GM12872 (cell line): ENCODE results near the gene KRTAP10-2.

ENCODE experiments used
- TF ChIP-seq, protein P1 (sequence below): IDR thresholded peaks from 3 replicates; pipeline ENCODE4 v1.5.1; 2011; ENCODE audit warnings: low read depth, mild to moderate bottlenecking, low read length, moderate library complexity; ENCODE audit not compliant: insufficient read depth

Gene KRTAP10-2

DNA sequence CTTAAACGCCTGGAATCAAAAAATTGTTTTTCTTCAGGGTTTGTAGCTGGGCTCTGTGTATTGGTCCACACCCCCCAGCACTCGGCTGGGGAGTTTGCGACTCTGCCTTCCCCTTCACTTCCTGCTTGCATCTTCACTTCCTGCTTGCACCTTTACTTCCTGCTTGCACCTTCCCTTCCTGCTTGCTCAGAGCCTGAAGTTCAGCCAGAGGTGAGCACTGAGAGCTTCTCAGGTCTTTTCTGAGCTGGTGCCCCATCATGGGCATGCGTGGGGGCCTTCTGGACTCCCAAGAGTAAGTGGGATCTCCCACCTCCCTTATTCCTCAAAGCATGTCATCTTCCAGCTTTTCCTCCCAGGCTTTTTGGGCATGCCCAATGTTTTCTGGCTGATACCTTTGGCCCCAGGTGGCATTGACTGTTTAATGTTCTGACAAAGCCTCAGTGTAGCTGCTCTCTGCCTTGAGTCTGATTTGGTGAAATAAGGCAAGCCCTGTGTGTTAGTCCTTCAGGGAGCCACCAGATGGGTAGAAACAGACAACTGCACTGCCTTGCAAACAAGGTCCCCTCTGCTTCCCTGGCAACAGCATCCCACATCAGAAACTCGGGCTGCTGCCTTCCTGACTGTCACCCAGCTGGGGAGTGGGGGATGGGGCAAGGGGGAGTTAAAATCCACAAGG, 3.5 kb downstream of the KRTAP10-2 start:
- TF ChIP-seq, protein P1, sequence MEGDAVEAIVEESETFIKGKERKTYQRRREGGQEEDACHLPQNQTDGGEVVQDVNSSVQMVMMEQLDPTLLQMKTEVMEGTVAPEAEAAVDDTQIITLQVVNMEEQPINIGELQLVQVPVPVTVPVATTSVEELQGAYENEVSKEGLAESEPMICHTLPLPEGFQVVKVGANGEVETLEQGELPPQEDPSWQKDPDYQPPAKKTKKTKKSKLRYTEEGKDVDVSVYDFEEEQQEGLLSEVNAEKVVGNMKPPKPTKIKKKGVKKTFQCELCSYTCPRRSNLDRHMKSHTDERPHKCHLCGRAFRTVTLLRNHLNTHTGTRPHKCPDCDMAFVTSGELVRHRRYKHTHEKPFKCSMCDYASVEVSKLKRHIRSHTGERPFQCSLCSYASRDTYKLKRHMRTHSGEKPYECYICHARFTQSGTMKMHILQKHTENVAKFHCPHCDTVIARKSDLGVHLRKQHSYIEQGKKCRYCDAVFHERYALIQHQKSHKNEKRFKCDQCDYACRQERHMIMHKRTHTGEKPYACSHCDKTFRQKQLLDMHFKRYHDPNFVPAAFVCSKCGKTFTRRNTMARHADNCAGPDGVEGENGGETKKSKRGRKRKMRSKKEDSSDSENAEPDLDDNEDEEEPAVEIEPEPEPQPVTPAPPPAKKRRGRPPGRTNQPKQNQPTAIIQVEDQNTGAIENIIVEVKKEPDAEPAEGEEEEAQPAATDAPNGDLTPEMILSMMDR = no peak

DNA sequence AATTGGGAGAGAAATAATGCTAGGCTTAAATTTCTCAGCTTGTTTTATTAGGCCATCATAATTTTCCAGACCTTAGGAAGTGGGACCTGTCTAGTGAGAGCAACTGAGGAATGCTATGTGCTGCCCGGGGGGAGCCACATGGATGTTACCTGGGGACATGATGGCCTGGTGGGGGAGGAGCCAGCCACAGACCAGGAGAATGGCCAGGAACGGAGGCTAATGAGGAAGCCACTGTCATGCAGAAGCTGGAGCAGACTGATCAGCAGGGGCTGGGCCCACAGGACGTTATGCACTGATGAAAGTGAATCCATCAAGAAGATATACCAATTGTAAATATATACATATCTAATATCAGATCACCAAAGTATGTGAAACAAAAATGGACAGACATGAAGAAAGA, 6.7 kb downstream of the KRTAP10-2 start:
- TF ChIP-seq, protein P1 = no peak

DNA sequence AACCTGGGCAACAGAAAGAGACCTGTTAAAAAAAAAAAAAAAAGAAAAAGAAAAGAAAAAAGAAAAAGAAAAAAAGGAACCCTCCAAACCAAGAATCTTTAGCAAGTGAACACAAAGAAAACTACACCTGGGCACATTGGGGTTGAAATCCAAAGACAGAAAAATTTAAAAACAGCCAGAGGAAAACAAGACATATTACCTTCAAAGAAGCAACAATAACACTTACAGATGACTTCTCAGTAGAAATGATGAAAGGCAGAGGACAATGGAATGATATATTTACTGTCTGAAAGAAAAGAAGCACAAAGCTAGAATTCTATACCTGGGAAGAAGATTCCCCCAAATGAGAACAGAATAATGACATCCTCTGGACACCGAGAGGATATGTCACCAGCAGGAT, 8.6 kb downstream of the KRTAP10-2 start:
- TF ChIP-seq, protein P1 = no peak

DNA sequence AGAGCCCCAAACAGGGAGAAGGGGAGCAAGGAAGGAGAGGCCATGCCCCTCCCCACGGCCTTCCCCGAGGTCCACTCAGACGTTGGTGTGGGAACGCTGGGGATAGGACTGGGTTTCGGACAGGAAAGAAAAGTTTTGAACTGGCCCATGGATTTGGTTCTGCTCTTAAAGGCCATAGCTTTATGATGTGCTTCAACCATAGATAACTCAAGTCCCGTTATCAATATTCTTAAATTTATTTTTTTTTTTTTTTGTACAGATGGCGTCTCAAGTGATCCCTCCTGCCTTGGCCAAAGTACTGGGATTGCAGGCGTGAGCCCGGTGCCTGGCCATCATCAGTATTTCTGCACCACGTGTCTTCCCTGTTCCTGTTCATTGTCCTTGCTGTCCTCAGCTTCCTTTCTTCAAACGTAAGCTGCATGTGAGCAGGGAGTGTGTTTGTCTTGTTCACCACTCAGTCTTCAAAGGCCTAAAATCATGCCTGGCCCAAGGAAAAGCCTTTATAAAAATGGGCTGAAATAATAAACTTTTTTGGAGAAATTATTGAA, 10.5 kb downstream of the KRTAP10-2 start:
- TF ChIP-seq, protein P1 = no peak

DNA sequence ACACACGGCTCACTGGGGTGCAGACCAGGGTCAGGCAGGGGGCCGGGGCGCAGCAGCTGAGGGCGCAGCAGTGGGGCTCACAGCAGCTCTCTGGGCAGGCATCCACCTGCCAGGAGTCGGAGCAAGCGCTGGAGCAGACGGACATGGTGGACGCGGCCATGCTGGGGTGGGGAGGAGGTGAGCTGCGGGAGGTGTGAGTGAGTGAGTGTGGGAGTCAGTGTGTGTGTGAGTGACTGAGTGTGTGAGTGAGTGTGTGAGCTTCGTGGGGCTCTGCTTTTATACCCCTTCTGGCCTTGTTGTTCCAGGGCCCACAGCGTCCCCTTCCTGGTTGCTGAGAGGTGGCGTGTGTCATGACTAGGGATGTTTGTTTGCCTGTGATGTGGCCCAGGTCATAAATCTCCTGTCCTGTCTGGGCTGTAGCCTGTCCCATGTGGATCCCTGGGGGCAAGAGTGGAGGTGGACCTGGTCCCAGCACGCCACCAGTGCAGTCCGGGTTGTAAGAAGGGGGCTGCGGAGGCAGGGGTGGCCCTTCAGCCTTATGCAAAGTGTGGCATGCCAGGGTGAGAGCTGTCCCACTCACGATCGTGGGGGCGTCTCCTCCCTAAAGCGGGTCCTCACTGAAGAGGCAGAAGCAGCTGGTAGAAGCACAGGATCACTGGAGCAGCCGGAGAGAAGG, 11.2 kb downstream of the KRTAP10-2 start, which contains the start of gene KRTAP10-1:
KRTAP10-1 (minus strand) TSS at position 205 of the 676 bp plus-strand sequence; CDS start at position 160, 45 bp downstream.
- TF ChIP-seq, protein P1 = no peak

DNA sequence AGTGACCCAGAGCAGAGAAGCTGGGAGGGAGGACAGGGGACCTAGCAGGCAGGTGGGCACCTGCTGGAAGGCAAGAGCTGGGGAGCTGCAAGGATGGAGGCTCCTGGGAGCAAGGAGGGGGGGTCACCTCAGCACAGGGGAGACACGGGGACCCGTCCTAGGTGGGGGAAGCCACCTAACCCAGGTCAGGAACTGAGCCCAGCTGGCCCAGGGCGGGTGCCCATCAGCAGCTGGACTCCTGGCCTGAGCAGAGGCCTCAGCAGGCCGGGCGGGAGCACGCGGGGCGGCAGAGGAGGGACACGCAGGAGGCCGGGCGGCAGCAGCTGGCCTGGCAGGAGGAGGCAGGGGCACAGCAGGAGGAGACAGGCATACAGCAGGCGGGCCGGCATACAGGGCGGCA, 12.3 kb downstream of the KRTAP10-2 start:
- TF ChIP-seq, protein P1 = no peak
